ENCODE measurements around the gene BICDL2. TPM values are rescaled to one million over a fixed set of nuclear protein-coding genes. Genes with fewer than 3 reads are reported as not detected.

Gene BICDL2
- total and polyA plus RNA-seq, 2 of the 8 experiments (the other 6 are each of a cell fraction or from before 2014, with no cell fraction given): 7.3 to 15.9 TPM

DNA sequence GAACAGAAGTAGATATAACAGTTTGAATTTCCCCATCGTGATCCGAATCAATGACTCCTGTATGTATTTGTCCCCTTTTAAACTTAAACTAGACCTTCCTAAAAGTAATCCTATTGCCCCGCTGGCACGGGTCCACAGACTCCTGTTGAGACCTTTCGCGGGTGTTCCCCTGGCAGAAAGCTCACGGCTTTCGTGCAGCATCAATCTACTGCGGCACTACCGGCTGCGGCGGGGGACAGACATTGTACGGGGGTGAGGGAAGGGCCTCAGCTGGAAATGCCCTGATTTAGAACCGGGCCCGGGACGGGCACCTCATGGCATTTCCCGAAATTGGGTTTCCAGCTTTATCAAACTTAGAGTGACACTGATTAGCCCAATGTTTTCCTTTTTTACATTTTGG is 43.3 kb upstream of the BICDL2 start:
- H4K5ac ChIP-seq (ENCODE audit: insufficient read length, low read depth, low read length): no peak overlapping the region
- WGBS, 2 experiments (ENCODE audit: extremely low coverage in 1 of 2, insufficient coverage in 1 of 2, insufficient read length in 1 of 2, insufficient replicate concordance in 2 of 2, low coverage in 1 of 2, low lambda C conversion rate in 2 of 2, missing lambda C conversion rate in 1 of 2): 93% methylated on average over 17 of the region's 17 CpGs; no CpG with 5 or more reads in 1 of the 2 experiments

More for the DNA sequence above, 43.3 kb upstream of the BICDL2 start:
- TF ChIP-seq JUN (IDR thresholded peaks at IDR 0.05; ENCODE audit: low read depth, low read length) (no peak), BRCA1 (IDR thresholded peaks at IDR 0.05; ENCODE audit: low read depth, low read length) (no peak), TCF12 (IDR thresholded peaks at IDR 0.05; ENCODE audit: low read depth, low read length) (no peak), BACH1 (IDR thresholded peaks at IDR 0.05; ENCODE audit: low read length) (no peak), RNF2 (IDR thresholded peaks at IDR 0.05; ENCODE audit: borderline replicate concordance, low read depth, low read length, missing control alignments, poor library complexity, severe bottlenecking) (no peak), SAP30 (IDR thresholded peaks at IDR 0.05; ENCODE audit: insufficient read depth, insufficient replicate concordance, low read length) (no peak), CREB1 (IDR thresholded peaks at IDR 0.05) (no peak), EGR1 (IDR thresholded peaks at IDR 0.05; ENCODE audit: borderline replicate concordance, low read depth, low read length) (no peak), SRF (IDR thresholded peaks at IDR 0.05; ENCODE audit: low read depth, low read length) (no peak), CBX5 (IDR thresholded peaks at IDR 0.05; ENCODE audit: low read depth, low read length) (no peak), MAFK (IDR thresholded peaks at IDR 0.05; ENCODE audit: low read depth, low read length) (no peak)
- TF ChIP-seq, protein P1, sequence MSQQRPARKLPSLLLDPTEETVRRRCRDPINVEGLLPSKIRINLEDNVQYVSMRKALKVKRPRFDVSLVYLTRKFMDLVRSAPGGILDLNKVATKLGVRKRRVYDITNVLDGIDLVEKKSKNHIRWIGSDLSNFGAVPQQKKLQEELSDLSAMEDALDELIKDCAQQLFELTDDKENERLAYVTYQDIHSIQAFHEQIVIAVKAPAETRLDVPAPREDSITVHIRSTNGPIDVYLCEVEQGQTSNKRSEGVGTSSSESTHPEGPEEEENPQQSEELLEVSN (IDR thresholded peaks at IDR 0.05): no peak
- TF ChIP-seq, protein P2, sequence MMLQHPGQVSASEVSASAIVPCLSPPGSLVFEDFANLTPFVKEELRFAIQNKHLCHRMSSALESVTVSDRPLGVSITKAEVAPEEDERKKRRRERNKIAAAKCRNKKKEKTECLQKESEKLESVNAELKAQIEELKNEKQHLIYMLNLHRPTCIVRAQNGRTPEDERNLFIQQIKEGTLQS (IDR thresholded peaks at IDR 0.05; ENCODE audit: insufficient read depth, low read depth, low read length): no peak
- Histone ChIP-seq H2BK120ac (replicated peaks; ENCODE audit: low read depth, low read length) (no peak overlapping the region), H3K9me3 (ENCODE audit: insufficient read depth in 2 of 2, low read depth in 1 of 2, low read length in 1 of 2) (no peaks in the 10 kb centered on the region), H2AK5ac (ENCODE audit: low read depth, low read length) (no peak overlapping the region), H3K4ac (replicated peaks; ENCODE audit: insufficient read length, low read depth, low read length) (no peak overlapping the region), H3K4me1 (replicated peaks in 1 of 4; ENCODE audit: control insufficient read depth in 3 of 4, insufficient read depth in 4 of 4, low read length in 3 of 4) (no peaks in the 10 kb centered on the region; a peak in 2 of 7 replicates), H3K18ac (ENCODE audit: extremely low read depth, low read length) (no peak overlapping the region), H2BK15ac (ENCODE audit: low read length) (no peak overlapping the region), H4K20me1 (replicated peaks in 1 of 2; ENCODE audit: control insufficient read depth in 1 of 2, insufficient read depth in 2 of 2, low read length in 2 of 2) (no peaks in the 10 kb centered on the region), H3K79me2 (ENCODE audit: control insufficient read depth in 1 of 2, insufficient read depth in 2 of 2, low read length in 2 of 2) (no peaks in the 10 kb centered on the region), H2BK12ac (ENCODE audit: low read depth, low read length) (no peak overlapping the region), H3K4me3 (ENCODE audit: extremely low read depth in 1 of 4, insufficient read depth in 2 of 4, low read depth in 3 of 4, low read length in 4 of 4) (no peak overlapping the region), H4K8ac (ENCODE audit: extremely low read depth, insufficient read depth, low read length) (no peak overlapping the region), H2AFZ (ENCODE audit: low read length) (no peak overlapping the region), H3K4me2 (ENCODE audit: insufficient read depth in 1 of 2, low read depth in 2 of 2, low read length in 2 of 2) (no peak overlapping the region), H3K27me3 (replicated peaks in 1 of 4; ENCODE audit: control insufficient read depth in 3 of 4, extremely low read depth in 1 of 4, insufficient read depth in 3 of 4, low read length in 3 of 4) (no peaks in the 10 kb centered on the region), H3K9ac (replicated peaks in 1 of 4; ENCODE audit: extremely low read depth in 1 of 4, low read depth in 3 of 4, low read length in 3 of 4) (no peak overlapping the region), H3K56ac (replicated peaks; ENCODE audit: insufficient read length, low read depth, low read length) (no peak overlapping the region), H3K27ac (ENCODE audit: low read depth, low read length) (no peak overlapping the region), H3K23ac (ENCODE audit: insufficient read length) (no peak overlapping the region), H3K23me2 (ENCODE audit: low read depth, low read length) (no peaks in the 10 kb centered on the region), H3K79me1 (ENCODE audit: low read depth, low read length) (no peaks in the 10 kb centered on the region), H3K14ac (ENCODE audit: insufficient read length) (no peak overlapping the region), H2BK5ac (ENCODE audit: low read depth, low read length) (no peak overlapping the region), H2BK20ac (ENCODE audit: low read length) (no peak overlapping the region), H4K91ac (replicated peaks; ENCODE audit: insufficient read length, low read length) (no peak overlapping the region), H3K36me3 (ENCODE audit: control insufficient read depth in 2 of 4, insufficient read depth in 4 of 4, low read length in 3 of 4) (no peaks in the 10 kb centered on the region)
- ChIA-PET CTCF (ENCODE audit: partially characterized antibody) (interaction anchor here (0.7 to 1.9 kb wide), 9 partner anchors 9 to 70 kb away, joined by 3 to 10 read pairs (median 4); no protein-coding TSS in a partner anchor), POLR2A (ENCODE audit: partially characterized antibody) (interaction anchor here (0.7 to 1.6 kb wide), 10 partner anchors 8 to 92 kb away, joined by 3 to 16 read pairs (median 4); partner anchors contain the start of gene ZSCAN10)
- DNase-seq (ENCODE audit: low read depth in 1 of 2, low spot score in 2 of 2): no peak
- FAIRE-seq: no peak

All from H1 (cell line).